GM08714 (cell line): ENCODE results near the gene FAM131C.
"Not testable (repeated sequence)": the region's sequence is repeated elsewhere in the genome, so short reads cannot be mapped to it uniquely, and the experiment has no call there.

Source experiments
- H3K4me3 ChIP-seq: fragments of 200-500 bp; sonication (Bioruptor generic); 2 replicates; pipeline ENCODE4 v1.5.1; 2014; ENCODE audit warnings: mild to moderate bottlenecking, low read length, inconsistent platforms
- ZNF274 ChIP-seq: IDR thresholded peaks from 2 replicates; pipeline ENCODE4 v1.6.1; 2012; ENCODE audit warnings: mild to moderate bottlenecking, low read depth, low read length

Gene FAM131C

DNA sequence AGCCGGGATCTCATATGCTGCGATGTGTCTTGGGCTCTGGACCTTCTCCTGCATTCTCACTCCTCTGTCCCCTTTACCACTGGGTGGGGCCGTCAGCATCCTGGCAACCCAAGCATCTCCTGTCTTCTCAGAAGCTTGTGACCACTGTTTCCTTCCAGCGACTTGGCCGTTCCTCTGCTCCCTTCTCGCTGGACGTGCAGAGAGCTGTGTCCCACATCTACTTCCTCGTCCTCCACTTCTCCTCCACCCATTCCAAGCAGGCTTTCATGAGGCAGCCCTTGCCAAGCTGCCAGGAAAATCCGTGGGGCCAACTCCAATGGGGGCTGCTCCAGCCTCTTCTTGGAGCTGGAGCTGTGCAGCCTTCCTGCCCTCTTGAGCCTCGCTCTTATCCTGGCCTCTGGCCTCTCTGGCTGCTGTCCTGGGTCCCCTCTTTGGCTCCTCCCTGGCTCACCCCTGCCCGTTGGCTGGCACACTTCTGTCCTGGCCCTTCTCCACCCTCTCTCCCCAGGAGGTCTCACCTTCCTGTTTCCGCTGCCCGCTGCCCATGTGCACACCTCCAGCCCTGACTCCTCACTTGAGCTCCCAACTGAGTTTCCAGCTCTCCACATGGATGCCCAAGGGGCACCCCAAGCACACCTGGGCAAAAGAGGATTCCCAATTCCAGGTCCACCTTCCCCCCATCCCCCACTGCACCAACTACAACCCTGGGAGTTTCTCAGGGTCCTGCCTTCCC lies 8.7 kb downstream of the FAM131C start:
- no peak overlapping the region for H3K4me3 ChIP-seq
- TF ChIP-seq ZNF274, result no peak

DNA sequence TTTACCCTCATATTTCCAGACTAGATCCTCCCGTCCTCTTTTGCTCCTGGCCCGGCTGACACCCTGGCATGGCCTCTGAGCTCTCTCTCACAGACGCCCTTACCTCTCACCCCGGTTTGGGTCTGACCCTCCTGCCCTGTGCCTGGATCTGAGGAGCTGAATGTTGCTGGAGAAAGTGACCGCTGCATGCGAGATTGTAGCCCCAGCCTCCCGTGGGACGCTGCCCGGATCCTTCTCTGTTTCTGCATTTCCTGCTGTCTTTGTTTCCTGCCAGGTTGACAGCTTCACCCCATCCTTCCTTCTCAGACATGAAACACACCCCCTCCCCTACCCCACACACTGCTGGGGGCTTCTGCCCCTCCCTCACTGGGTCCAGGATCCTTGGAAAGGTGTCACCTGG lies 9.5 kb downstream of the FAM131C start:
- H3K4me3 ChIP-seq, result no peak overlapping the region
- no peak for TF ChIP-seq ZNF274

DNA sequence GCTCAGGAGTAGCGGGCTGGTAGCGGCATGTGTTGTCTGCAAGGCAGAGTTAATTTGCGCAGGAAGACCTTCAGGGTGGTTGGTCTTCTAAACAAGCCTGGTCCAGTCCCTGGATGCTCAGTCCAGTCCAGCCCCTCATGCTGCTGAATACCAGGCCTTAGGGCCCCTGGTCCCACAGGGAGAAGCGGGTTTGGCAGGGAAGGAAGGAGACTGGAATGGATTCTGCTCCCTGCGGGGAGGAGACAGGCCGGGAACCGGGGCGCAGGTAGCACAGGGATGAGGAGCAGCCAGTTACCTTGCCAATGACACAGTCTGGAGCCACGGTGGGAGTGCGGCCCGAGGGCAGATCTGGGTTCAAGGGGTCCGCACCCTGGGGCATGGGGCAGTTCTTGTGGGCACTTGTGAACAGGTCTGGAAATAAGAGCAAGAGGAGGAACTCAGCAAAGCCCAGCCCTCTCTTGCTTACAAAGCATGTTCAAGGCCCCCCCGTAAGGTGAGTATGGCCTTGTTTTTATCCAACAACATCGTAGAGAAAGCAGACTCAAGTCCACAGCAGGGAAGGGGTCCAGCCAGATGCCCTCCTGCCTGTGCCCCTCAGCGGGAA lies 10.1 kb downstream of the FAM131C start:
- no peak for TF ChIP-seq ZNF274
- no peak overlapping the region for H3K4me3 ChIP-seq

DNA sequence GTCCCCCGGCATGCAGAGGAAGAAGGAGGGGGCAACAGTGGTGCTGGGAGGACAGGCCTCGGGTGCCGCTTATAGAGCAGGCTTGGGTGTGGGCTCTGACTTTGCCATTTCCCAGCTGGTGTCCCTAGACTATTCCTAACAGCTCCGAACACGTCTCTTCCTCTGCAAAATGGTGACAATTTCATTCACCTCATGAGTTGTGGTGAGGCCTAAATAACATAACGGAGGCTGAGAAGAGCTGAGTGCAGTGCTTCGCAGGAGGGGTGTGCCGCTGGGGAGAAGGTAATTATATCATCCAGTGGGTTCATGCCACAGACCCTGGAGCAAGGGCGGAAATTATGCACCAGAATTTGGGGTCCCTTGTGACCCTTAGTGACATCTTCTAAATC lies 10.8 kb downstream of the FAM131C start:
- H3K4me3 ChIP-seq, result not testable (repeated sequence)

DNA sequence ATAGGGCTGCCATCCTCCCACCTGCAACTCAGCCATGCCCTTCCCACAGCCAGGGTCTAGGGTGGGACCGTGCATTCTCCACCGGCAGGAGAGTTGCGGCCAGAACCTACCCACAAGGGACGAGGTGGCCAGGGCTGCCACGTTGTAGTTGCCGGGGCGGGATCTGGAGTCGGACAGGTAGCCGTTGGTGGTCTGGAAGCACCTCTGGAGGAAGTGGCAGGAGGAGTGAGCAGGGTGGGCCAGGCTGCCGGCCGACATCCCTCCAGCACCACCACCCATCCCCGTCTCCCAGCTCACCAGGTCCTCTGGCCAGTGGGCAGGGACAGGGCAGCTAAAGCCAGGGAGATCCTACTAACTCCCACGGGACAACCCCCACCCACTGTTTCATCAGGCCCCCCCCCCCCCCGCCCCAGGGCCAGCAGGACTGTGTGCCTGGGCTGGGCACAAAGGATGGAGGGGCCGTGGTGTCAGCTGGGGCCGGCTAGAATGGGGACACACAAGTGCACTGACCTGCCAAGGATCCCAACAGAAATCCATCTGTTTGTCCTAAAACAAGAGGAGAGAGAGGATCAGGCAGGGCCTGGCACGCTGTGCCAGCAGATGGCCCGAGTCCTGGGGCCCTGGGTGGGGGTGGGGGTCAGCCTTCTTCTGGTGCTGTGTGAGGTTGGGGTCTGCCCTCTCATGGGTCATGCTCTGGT lies 11.3 kb downstream of the FAM131C start:
- H3K4me3 ChIP-seq, result not testable (repeated sequence)

DNA sequence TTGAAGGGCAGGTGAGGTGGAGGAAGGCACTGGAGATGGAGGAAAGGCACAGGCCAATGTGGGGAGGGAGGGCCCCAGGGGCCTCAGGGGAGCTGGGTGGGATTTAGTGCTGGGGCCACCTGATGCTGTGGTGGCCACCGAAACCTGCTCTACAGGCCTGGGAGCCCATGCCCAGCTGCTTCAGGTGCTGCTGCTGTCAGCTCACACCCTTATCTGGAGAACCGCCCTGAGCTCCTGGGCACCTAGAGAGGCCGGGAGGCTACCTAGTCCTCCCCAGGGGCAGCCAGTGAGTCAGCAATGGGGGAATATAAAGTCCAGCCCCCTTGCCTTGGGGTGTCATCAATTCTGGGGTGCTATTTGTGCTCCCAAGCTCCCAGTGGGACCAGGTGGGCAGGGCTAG lies 12.2 kb downstream of the FAM131C start:
- TF ChIP-seq ZNF274, result no peak
- H3K4me3 ChIP-seq, result no peak overlapping the region

DNA sequence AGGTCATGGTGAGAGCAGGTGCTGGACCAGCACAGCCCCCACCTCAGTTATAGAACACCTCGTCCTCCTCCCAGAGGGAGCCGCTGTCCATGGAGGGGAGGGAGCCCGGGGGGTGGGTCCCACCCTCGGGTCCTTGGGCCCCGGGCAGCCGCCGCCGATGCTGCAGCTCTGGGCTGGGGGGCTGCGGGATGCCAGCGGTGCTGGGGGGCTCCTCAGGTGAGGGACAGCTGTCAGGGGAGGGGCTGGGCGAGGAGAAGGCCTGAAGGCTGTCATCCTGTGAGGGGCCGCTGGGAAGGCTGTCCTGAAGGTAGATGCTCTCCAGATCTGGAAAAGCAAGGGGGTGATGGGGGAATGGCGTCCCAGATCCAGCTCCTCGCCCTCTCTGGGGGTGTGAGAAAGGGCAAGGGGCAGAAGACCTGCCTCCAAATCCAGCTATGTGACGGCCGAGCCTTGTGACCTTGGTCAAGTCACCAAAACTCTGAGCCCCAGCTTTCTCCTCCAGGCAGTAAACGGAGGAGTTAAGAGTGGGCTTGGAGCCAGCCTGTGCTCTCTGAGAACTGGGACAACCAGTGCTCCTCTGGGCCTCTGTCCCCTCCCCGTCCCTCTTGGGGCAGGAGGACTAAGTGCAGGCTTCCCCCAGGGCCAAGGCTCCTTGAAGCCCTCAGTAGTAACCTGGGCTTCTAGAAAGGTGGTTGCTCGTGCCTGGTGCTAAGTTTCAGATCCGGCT lies 14.9 kb downstream of the FAM131C start:
- H3K4me3 ChIP-seq, result not testable (repeated sequence)

DNA sequence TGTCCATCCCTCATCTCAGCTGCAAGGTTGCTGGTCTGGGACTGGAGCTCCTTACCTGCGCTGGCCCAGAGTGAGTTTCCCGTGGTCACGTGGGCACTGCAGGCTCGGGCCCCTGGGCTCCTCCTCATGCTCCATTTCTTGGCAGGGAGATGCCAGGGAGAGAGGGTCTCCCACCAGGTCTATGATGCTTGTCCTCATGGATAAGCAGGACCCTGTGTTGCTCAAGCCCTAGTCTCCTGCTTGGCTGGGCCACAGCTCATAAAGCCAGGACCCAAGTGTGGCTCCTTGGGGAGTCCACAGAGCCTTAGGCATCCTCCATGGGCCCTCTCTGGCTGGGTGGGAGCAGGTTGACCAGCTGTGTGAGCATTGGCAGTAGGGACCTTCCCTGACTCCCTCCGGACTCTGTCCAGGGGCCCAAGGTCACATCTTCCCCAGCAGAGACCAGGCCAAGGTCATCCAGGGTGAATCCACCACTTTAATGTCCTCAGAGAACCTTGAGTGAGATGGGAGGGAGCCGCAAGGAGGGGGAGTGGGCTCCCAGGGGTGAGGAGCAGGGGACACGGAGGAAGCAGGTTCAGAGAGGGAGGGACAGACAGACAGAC lies 16.0 kb downstream of the FAM131C start:
- H3K4me3 ChIP-seq, result not testable (repeated sequence)

DNA sequence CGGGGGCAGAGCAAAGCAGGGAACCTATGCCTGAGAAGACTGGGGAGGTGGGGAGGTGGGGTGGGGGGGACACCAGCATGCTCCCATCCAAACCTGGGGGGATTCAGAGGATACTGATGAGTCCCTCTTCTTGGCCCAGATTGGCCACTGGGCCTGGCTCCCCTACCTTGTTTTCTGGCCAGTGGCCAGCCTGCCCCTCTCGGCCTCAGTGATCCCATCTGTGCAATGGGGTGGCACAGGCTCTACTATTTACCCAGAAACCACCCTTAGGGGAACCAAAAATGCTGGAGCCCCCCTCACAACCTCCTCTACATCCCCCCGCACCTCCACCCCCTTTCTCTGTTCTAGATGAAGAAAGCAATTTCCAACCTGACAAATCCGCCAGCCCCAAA lies 16.9 kb downstream of the FAM131C start:
- H3K4me3 ChIP-seq, result not testable (repeated sequence)

DNA sequence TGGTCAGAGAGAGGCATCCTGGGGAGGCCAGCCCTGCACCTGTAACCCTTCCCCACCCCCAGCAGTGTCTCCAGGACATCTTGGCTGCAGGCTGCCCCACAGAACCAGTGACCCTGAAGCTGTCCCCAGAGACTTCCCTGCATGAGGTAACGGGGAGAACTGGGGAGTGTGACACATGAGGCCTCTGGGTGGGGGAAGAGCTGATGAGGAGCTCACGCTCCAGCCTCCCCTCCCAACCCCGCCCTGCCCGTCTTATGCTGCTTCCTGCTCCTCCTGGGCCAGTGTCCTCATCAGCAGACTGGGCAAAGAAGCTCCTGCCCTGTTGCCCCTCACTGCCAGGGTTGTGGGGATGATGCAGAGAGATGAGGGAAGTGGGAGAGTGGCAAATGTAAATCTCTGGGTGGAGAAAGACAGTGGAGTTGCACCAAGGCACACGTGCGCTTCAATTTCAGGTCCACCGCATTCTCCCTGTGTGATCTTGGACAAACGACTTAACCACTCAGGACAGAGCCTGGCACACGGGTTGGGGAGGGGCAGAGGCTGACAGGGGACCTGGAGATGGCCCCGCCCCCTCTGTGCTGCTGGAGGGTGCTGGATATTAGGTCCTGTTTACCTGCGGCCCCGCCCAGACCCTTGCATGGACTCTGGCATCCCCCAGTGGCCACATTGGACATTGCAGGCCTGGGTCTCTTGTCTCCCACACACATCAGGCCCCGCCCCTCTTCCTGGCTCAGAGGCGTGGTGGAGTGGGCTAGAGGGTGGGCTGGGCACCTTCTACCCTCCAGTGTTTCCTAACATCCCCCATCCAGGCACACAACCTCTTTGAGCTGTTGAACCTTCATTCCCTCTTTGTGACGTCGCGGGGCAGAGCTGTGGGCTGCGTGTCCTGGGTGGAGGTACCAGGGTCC lies 17.6 kb downstream of the FAM131C start:
- no peak overlapping the region for H3K4me3 ChIP-seq
- TF ChIP-seq ZNF274, result no peak

DNA sequence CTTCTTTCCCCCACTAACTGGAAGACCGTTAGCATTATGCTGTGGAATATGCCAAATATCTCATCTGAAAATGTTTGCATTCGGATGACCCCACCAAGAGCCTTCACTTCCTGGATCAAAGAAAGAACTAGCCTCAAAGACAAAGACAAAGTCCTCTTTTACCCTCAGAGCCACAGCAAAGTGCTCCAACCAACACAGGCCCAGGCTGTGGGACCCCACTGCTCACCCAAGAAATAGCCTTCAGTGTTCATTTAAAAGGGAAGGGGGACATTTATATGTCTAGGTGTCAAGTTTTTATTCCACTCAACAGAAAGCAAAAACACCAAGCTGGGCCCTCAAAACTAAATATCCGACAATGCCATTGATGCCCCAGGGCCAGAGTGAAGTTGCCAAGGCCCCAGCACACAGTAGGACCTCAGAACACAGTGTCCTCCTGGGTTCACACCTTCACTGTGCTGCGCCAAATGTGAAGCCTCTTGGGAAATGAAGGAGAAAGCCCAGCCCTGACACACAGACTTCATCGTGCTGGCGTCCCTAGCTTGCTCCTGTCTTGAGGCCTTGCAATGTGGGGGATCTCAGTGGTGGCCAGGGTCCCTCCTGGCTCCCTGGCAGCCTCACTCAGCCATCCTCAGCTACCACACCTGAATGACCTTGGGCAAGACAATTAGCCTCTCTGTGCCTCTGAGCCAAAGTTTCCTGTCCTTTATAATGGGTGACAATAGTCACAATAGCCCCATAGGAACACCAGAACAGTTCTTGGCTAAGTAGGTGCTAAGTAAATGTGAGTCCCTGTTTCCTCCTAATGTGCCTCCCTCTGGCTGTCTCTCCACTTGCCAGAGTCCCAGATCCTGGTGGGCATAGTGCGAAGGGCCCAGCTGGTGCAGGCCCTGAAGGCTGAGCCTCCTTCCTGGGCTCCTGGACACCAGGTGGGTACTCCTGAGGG lies 18.6 kb downstream of the FAM131C start:
- H3K4me3 ChIP-seq, result no peak overlapping the region
- no peak for TF ChIP-seq ZNF274

DNA sequence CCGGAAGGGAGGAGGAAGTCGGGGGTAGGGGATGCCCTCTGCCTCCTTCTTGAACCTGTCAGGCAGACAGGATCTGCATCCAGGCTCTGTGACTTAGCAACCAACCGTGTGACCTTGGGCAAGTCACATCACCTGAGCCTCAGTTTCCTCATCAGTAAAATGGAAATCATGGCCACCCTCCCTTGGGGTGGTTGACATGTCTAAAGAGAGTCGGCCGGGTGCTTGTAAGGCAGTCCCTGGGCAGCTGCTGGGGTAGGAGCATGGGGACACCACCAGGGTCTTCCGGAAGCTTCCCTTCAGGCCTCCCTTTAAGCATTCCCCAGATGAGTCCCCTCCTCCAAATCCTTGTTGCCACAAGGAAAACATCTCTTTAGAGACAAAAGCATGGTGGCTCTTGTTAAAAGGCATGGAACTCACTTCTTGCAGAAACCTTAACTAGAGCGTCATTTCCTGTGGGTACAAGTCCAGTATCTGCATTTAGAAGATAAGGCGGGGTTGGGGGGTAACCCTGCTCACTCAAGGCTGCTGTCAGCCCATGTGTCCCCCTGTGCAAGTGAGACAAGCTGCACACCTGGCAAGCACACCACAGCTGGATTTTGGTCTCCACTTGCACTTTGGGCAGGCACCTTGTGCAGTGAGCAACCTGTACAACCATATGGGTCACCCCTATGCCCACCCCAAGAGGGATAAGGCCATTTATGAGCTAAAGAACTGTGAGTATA lies 19.5 kb downstream of the FAM131C start:
- TF ChIP-seq ZNF274, result no peak
- no peak overlapping the region for H3K4me3 ChIP-seq

DNA sequence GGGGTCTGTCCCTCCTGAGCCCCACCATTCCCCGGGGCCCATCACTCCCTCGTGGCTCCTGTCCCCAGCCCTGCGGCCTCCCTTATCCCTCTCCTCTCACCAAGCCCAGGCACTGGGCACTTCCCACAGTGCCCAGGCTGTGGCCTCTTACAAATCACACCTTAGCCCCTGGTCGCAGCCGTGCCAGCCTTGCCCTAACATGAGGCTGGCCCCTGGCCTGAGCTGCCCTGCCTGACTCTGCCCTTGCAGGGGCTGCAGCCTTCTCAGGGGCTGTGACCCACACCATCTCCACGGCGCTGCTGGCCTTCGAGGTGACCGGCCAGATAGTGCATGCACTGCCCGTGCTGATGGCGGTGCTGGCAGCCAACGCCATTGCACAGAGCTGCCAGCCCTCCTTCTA lies 21.5 kb downstream of the FAM131C start:
- H3K4me3 ChIP-seq, result not testable (repeated sequence)
